ENCODE measurements around the gene PCED1B.
"Not testable (repeated sequence)": the region's sequence is repeated elsewhere in the genome, so short reads cannot be mapped to it uniquely, and the experiment has no call there.

The PCED1B gene

GRCh38 chr12:47095446-47096236 is 16.2 kb downstream of the PCED1B start:
- DNase-seq, result no peak

DNA sequence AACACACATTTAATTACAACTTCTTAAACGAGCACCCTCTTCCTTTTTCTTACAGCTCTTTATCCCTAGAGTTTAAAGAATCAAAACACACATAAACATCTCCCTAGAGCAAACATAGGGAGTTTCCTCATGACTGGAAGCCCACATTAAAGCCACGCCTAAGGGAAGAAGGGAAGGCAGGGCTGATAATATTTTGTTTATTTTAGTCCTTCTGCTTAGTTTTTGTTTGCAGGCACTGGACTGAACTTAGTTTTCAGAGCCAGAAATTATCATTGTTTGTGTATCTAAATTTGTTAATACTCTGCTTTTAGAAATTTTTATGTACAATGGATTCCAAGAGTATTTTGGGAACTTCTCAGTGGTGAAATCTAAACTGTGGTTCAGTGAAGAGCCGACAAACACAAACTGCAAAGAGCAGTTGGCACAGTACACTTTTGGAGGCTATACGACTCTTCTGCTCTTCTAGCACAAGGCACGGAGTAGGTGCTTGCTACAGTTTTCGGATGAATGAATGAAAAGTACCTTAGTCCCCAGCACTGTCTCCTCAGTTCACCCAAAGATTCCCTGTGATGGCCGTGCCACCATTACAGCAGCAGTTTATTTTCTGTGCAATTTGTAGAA is 18.0 kb downstream of the PCED1B start:
- no peak for DNase-seq

DNA sequence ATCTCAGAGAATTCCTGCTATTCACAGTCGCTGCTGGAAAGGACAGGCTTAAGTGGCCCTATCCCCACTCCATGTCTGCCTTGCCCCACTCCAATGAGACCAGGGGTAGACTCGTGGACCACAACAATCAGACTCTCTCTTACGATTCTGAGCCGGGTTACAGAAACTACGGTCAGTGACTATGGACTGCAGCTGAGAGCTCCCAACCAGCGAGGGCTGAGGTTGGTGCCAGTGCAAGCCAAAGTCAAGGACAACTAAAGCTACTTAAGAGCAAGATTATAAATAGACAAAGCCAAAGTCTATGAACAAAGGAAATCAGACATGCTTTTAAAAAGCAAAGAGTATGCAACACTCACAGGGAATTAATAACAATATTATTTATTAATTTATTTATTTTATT is 18.7 kb downstream of the PCED1B start:
- no peak for DNase-seq

GRCh38 chr12:47099610-47100009 is 20.2 kb downstream of the PCED1B start:
- DNase-seq, result no peak

DNA sequence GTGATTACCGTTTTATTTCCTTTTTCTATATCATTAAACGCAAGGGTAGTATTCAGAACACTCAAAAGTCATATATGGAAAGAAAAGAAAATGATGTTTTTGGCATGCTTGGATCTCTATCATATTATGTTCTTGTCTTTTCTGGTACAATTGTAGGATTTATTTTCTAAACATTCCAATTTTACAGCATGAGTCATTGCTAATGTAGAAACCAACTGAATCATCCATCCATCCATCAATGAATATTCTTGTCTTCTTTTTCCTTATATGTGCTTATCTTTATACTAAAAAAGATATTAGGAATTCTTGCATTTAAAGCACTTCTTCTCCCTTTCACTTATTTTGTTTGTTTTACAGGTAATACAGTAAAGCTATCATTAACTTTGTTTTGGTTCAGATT is 20.7 kb downstream of the PCED1B start:
- DNase-seq, result no peak

GRCh38 chr12:47102406-47102805 is 23.0 kb downstream of the PCED1B start:
- DNase-seq, result no peak

DNA sequence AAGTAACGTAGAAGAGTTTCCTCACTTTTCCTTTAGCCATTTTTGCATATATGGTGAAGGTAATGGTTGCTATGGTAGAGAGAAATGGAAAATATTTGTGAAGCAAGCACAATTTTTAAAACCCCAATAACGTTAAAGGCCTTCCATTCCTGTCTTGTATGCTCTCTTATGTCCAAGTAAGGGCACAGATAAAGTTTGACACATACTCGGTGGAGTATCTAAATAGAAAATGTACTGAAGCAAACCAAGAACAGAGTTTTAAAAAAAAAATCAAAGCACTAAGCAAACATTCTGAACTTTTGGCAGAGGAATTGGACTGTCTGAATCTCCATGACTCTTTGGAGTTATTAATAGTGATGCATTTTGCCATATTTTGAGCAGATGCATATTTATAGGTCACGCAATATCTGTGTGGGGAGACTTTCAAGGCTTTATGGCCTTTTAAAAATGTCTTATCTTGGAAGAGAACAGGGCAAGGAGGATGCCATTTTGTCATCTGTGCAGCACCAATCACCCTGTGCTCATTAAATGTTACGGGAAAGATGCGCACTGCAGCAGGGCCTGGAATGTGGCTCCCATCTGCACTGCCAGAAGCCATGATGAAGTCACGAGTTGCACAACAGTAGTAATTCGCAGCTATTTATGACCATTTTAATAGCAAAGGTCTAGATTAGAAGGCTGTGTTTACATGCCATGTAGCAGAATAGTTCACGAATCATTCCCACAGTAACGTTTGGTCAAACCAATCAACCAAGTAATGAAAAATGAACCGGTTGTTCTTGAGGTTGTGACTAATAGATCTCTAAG is 23.6 kb downstream of the PCED1B start:
- no peak for DNase-seq

DNA sequence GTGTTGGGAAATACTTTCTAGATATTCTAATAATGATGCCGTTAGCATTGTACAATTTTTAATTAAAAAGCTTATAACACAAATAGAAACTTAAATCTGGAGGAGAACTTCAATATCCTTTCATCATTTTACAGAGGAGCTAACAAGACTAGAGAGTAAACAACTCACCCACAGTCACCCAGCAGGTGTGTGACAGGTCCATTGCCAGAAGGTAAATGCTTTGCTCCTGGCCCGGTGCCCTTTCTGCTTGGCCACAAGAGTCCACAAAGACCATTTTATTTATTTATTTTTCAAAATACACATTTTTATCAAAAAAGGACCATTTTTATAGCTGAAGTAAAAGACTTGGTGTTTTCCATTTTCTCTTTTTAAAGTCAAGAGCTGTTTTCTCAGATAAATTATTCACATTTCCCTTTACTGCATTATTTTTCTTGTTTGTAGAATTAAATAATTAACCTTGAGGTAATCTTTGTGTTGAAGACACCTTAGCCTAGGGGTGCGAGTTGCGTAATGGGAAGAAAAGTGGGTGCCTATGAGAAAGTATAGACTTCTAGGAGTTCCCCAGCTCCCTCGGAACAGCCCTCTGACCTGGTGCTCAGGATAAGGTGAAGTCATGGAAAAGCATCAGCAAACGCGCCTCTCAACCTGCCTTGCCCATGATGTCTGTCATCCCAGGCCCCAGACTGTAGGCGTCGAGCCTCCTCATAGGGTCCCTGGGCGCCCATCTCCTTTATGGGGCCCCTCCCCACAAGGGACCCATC is 26.7 kb downstream of the PCED1B start:
- no peak for DNase-seq

DNA sequence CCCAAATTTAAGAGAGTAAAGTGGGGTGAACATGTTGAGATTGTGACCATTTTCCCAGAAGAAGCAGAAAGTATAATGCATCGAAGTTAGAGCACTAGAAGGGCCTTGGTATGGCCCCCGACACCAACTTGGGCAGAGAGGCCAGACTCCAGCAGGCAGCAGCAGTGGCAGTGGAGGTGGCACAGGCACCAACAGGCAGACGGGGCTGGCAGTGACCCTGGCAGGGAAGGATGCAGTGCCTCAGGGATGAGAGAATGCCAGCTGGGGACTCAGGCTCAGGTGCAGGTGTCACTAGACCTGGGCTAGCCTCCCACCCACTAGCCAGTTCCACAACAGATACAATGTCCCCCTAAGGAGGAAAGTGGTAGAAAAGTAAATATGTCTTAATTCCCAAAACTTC is 28.0 kb downstream of the PCED1B start:
- DNase-seq, result no peak

DNA sequence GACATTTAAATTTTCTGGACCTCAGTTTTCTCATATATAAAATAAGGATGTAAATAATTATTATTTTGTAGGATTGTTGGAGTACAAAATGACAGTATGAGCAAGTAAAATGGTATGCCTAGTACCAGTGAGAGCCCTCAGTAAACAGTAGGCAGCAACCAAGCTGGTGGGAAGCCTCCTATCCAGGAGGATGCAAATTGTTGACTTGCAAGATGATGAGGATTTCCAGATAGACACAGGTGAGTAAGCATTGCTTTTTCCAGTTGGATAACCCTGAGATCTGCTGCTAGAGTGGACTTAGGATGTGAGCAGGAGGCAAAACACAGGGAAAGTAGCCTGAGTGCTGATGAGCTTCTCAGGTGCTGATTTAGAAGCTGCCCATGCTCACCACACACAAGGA is 28.5 kb downstream of the PCED1B start:
- no peak for DNase-seq

DNA sequence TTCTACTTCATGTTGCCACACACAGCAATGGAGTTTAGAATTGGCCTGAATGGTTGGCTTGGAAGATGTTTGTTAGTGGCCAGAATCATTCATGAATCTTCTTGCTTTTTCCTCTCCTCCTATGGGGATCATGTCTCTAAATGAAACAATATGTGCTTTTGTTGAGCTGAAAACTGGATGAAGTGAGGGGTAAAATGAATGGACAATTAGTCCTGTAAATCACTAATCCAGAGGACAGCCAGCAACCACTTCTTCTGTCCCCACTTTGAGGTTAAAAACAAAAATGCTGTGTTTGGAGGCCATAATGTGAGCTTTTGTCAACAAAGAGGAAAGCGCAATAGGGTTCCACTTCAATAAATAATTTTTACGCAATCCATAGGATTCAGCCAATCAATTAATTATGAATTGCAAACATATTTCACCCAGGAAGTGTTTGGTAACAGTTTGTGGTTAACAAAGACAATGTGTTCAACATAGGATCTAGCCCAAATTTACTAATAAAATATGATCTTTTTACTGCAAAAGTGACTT is 30.7 kb downstream of the PCED1B start:
- no peak for DNase-seq

DNA sequence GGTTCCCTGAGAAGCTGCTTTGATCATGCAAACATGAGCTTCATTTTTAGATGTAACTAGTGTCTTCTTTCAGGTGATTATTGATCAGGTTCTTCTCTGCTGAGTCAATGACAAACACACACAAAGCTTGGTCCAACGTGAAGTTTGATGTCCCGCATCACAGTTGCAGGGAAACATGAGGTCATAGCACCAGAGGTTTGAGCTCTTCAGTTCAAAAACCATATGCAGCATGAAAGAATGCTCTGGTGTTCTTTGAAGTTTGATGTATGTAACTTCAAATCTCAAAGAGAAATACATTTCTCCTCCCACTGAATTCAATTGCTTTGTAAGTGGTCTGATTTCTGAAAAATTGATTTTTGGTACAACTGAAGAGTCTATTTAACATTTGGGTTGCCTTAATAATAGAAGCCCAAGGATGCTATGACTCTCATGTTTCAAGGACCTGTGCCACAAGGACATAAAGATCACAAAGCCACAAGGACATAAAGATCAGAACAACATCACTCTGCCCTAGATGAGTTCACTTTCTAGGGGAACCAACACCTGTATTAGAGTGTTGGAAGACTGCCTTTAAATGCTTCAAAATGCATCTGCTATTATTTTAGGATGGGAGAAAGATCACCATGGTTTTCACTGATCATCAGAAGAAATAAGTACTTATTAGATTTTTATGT is 31.4 kb downstream of the PCED1B start:
- DNase-seq, result no peak

DNA sequence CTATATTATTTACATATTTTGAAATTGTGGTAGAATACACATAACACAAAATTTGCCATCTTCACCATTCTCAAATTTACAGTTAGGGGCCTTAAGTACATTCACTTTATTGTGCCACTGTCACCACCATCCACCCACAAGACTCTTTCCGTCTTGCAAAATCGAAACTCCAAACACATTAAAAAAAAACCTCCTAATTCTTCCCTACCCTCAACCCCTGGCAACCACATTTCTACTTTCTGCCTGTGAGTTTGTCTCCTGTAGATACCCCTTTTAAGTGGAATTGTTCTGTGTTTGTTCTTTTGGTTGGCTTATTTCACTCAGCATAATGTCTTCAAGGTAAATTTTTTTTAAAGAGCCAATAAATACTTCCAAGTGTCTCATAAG is 32.0 kb downstream of the PCED1B start:
- peak in 1 of 2 donors; percentile 14 for DNase-seq

DNA sequence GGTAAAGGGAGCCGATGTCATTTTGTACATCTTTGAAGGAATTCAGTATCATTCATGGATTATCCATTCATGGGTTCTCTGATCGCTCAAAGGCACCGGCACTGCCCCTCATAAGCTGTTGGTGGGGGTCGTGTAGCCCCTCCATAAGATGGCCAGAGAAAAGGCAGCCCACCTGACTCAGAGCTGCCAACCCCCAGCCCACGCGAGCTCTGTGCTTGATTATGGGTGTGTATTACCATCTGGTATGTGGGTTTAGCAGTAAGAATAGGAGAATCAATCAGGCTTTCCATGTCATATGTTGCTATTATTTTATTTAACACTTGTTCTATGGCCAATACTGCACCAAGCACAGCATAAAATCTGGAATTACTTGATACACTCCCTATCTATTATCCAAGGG is 32.4 kb downstream of the PCED1B start:
- DNase-seq, result no peak

GRCh38 chr12:47112679-47113078 is 33.3 kb downstream of the PCED1B start:
- no peak for DNase-seq

DNA sequence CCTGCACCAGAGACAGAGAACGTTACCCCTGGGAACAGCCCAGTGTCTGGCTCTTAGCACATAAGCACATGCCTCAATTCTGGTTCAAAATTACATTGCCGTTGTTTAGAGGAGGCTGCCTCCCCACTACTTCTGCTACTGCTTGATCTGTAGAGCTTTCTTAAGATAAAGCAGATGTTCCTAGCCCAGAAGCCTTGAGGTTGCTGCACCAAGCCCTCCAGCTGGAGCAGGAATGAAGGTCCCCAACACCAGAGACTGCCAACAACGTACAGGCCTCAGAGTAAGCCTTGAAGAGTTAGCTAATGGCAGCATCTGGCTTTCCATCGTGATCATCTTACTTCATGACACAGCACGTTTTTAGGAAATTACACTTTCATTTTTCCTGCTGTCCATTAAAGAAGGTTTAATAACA is 35.1 kb downstream of the PCED1B start:
- no peak for DNase-seq

GRCh38 chr12:47117305-47117704 is 37.9 kb downstream of the PCED1B start:
- DNase-seq, result not testable (repeated sequence)

- DNase-seq, result no peak
Measured at GRCh38 chr12:47120736-47121135, 41.3 kb downstream of the PCED1B start.

- DNase-seq, result no peak
Measured at GRCh38 chr12:47121146-47121545, 41.7 kb downstream of the PCED1B start.

GRCh38 chr12:47122602-47123001 is 43.2 kb downstream of the PCED1B start:
- no peak for DNase-seq

- DNase-seq, result no peak
Measured at GRCh38 chr12:47123730-47124129, 44.3 kb downstream of the PCED1B start.

- DNase-seq, result no peak
Measured at GRCh38 chr12:47124451-47124850, 45.0 kb downstream of the PCED1B start.
